ENCODE results near the gene LIPM. TPM values are rescaled to one million over a fixed set of nuclear protein-coding genes. Genes with fewer than 3 reads are reported as not detected.

Gene LIPM
- total and polyA plus RNA-seq, 7 donors: not detected

DNA sequence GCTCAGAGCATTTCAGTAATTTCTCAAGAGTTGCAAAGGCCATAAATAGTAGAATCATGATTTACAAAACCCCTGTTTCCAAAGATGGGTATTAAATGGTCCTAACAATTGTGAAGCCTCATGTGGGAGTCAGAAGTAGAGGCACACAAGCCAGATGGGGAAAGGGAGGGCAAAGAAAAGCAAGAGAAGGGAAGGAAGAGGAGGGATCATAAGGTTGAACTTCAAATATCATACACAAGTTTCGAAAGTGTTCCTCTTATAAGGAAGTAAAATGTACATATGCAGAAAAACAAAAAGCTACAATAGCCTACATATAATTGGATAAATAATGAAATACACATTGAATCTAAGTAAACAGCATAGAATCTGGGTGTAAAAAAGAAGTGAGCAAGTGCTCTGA is 36.7 kb upstream of the LIPM start:
- 75 to 77% (median 77%) methylated on average over 1 of the region's 1 CpG for WGBS, 3 donors
- ATAC-seq (no peak), DNase-seq (no peak)
- H3K9me3 ChIP-seq: no peaks in the 10 kb centered on the region
- TF ChIP-seq, protein P1, sequence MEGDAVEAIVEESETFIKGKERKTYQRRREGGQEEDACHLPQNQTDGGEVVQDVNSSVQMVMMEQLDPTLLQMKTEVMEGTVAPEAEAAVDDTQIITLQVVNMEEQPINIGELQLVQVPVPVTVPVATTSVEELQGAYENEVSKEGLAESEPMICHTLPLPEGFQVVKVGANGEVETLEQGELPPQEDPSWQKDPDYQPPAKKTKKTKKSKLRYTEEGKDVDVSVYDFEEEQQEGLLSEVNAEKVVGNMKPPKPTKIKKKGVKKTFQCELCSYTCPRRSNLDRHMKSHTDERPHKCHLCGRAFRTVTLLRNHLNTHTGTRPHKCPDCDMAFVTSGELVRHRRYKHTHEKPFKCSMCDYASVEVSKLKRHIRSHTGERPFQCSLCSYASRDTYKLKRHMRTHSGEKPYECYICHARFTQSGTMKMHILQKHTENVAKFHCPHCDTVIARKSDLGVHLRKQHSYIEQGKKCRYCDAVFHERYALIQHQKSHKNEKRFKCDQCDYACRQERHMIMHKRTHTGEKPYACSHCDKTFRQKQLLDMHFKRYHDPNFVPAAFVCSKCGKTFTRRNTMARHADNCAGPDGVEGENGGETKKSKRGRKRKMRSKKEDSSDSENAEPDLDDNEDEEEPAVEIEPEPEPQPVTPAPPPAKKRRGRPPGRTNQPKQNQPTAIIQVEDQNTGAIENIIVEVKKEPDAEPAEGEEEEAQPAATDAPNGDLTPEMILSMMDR (IDR thresholded peaks at IDR 0.05): no peak
- no peaks in the 10 kb centered on the region for H3K4me1 ChIP-seq
- peaks cover 0 to 3% (median 0%) of the 10 kb centered on the region in 3 donors for H3K27me3 ChIP-seq (ENCODE audit: insufficient read depth in 3 of 3, low read length in 2 of 3)
- intact Hi-C loops (cut with DNase I): no loop called here
- no peak overlapping the region for H3K4me3 ChIP-seq
- H3K27ac ChIP-seq: no peak overlapping the region
- H3K36me3 ChIP-seq (ENCODE audit: insufficient read depth in 1 of 2, low read depth in 1 of 2): no peaks in the 10 kb centered on the region

DNA sequence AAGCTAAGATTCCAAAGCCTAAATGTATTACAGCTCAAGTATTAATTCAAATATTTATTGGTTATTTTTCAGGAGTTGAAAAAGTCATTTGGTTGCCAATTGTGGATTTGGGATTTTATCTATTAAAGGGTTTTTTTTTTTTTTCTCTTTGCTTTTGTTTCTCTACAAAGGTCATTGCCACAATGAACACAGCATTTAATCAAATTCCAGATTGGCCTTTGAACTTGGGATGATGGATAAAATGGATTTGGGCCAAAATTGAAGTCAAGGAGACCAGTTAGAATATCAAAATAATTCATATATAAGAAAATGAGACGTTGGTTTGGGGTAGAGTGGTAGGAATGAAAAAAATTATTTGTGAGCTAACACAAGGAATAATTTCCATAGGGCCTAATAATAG is 33.1 kb upstream of the LIPM start:
- no peaks in the 10 kb centered on the region for H3K36me3 ChIP-seq (ENCODE audit: insufficient read depth in 1 of 2, low read depth in 1 of 2)
- intact Hi-C loops (cut with DNase I): no loop called here
- H3K9me3 ChIP-seq: peaks cover 4% of the 10 kb centered on the region
- H3K27me3 ChIP-seq (ENCODE audit: insufficient read depth in 3 of 3, low read length in 2 of 3): peaks cover 0 to 3% (median 0%) of the 10 kb centered on the region in 3 donors
- H3K4me3 ChIP-seq: no peak overlapping the region
- TF ChIP-seq, protein P1 (IDR thresholded peaks at IDR 0.05): no peak
- H3K4me1 ChIP-seq: no peaks in the 10 kb centered on the region
- WGBS, 3 donors: 49 to 67% (median 67%) methylated on average over 1 of the region's 1 CpG
- H3K27ac ChIP-seq: no peak overlapping the region
- ATAC-seq: no peak
- no peak for DNase-seq

DNA sequence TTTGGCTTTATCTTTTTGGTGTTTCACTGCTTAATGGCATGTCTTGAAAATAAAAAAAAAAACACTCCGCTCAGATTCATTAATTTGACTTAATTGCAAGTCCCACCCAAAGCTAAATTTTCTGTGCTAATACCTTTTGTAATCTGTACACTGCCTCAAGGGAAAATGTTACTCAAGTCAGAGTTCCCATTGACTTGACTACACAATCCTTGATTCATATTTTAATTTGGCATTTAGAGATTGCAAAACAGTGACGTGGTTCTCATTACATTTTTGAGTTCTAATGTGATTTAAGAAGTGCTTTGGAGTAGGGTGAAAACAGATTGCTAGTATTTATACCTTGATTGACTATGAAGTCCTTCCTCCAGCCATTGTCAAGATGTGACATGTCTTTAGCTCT is 21.3 kb upstream of the LIPM start:
- Histone ChIP-seq H3K4me3 (no peak overlapping the region), H3K9me3 (no peaks in the 10 kb centered on the region), H3K27ac (no peak overlapping the region), H3K36me3 (ENCODE audit: insufficient read depth in 1 of 2, low read depth in 1 of 2) (no peaks in the 10 kb centered on the region), H3K4me1 (no peaks in the 10 kb centered on the region), H3K27me3 (ENCODE audit: insufficient read depth in 3 of 3, low read length in 2 of 3) (no peaks in the 10 kb centered on the region)
- TF ChIP-seq, protein P1 (IDR thresholded peaks at IDR 0.05): no peak
- no peak for ATAC-seq
- 55 to 68% (median 65%) methylated on average over 2 of the region's 2 CpGs for WGBS, 3 donors
- intact Hi-C loops (cut with DNase I): no loop called here
- no peak for DNase-seq

DNA sequence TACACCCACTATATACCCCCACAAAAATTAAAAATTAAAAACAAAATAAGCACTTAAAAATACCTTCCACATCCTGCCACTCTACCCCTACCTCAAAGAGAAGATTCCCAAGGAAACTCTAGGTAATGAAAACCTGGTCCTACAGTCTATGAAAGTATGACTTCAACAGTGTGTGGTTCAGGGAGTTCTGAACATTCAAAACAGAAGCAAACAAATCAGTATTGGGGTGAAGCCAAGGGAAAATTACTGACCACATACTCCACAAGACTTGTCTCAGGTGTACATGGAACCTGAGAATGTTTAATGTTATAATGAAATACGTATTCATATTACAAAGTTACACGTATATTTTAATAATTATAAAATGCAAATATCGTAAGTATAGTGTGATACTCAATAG is 20.3 kb upstream of the LIPM start:
- Histone ChIP-seq H3K4me3 (no peak overlapping the region), H3K36me3 (ENCODE audit: insufficient read depth in 1 of 2, low read depth in 1 of 2) (no peaks in the 10 kb centered on the region), H3K9me3 (no peaks in the 10 kb centered on the region), H3K4me1 (no peaks in the 10 kb centered on the region), H3K27ac (no peak overlapping the region), H3K27me3 (ENCODE audit: insufficient read depth in 3 of 3, low read length in 2 of 3) (no peaks in the 10 kb centered on the region)
- intact Hi-C loops (cut with DNase I): no loop called here
- ATAC-seq (no peak), DNase-seq (no peak)
- WGBS, 3 donors: 78 to 92% (median 91%) methylated on average over 3 of the region's 3 CpGs
- TF ChIP-seq, protein P1 (IDR thresholded peaks at IDR 0.05): no peak

DNA sequence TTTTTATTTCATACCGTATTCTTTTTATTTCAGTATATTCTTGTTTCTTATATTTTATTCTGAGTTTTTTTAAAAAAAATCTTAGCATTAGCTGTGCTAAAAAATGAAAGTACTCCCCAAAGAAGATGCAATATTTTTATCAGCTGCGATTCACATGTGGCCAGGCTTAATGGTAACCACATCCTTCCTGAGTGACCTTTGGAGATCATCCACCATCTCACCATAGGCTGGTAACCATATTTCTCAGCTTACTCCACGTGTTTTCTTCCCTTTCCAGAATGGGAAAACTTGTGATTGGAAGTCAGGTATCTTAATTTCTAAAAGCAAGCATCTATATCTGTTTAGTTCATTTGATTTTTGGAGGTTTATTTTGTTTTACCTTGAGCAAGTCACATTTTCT is 18.8 kb upstream of the LIPM start:
- ATAC-seq (no peak), DNase-seq (no peak)
- Histone ChIP-seq H3K4me1 (no peaks in the 10 kb centered on the region), H3K4me3 (no peak overlapping the region), H3K9me3 (no peaks in the 10 kb centered on the region), H3K27me3 (ENCODE audit: insufficient read depth in 3 of 3, low read length in 2 of 3) (no peaks in the 10 kb centered on the region), H3K27ac (no peak overlapping the region), H3K36me3 (ENCODE audit: insufficient read depth in 1 of 2, low read depth in 1 of 2) (no peaks in the 10 kb centered on the region)
- TF ChIP-seq, protein P1 (IDR thresholded peaks at IDR 0.05): no peak
- intact Hi-C loops (cut with DNase I): no loop called here
- WGBS, 3 donors: 63 to 67% (median 63%) methylated on average over 3 of the region's 3 CpGs
